GM11168 (cell line): ENCODE measurements around the gene ARHGAP42.

ENCODE experiments used
- in situ Hi-C: fragments of 300-500 bp; cut with MboI; formaldehyde crosslinking; loops from one replicate; pipeline ENCODE4 v1.12.0; 2022; ENCODE audit warnings: low sequenced_read_pairs; ENCODE audit not compliant: unreplicated experiment

ARHGAP42 gene

DNA sequence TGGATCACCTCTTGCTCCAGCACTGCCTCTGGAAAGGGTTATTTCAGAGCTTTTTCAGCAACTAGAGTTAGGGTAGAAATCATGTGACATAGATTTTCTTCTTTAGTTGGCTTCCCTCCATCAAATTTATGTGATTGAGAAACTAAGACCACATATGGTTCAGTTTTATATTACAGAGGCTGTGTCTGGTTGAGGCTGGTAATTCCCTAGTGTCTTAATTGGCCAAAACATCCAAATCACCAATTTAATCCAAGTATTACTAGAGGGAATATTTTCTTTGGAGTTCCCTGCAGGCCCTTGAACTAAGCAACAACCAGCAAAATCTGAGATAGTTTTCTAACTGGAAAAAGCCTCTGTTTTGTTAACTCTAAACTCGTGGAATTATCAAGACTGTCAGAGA, 136.3 kb downstream of the ARHGAP42 start:
- in situ Hi-C loops, result no loop called here

GRCh38 chr11:100824041-100824809, 137.1 kb downstream of the ARHGAP42 start:
- in situ Hi-C loops, result no loop called here

DNA sequence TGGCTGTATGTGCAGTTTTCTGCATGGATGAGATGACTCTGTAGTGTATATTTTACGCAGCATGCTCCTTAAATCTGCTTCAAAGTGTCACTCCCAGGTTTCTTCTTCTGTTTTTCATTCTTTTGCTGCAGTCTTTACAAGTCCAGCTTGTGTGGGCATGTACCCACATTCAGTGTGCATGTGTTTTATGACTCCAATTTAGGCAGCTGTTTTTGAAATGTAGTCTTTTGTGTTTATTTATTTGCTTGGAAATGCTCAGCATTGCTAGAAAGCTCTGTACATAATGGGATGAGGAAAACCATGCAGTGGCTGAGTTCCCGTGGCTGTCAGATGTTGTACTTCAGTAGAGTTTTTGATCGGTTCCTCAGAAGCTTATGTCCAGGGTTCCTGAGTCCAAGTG, 138.5 kb downstream of the ARHGAP42 start:
- in situ Hi-C loops, result no loop called here

DNA sequence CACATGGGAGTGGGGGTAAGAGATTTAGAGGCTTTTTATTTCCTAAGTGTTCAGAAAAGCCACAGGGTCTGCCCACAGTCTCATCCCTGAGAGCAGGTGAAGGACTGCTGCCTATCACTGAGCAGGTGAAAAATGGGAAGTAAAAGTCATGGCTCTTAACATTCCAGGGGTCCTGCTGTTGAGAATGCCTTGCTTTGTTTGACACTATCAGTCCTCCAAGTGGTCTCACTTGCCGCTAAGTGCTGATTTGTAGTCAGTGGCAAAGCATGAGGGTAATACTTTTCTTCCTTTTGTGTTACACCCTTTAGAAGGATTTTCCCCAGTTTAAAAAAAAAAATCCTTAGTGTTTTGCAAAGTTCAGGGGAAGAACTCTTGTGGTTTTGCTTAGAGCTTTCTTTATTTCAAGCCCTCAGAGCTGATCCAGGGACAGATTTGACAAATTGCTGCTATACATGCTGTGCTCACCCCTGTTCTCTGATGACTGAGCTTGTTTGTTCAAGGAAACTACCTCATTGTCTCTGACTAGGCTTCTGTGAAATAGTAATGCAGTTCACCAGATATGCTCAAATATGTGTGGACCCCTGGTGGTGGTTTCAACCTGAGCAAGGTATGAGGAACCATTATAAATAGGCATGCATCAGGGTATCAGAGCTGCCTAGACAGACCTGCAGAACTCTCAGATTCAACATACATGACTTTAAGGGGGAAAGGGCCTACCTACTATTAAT, 141.0 kb downstream of the ARHGAP42 start:
- in situ Hi-C loops, result no loop called here

- in situ Hi-C loops, result no loop called here
Observed at GRCh38 chr11:100830274-100830673, 143.2 kb downstream of the ARHGAP42 start.

DNA sequence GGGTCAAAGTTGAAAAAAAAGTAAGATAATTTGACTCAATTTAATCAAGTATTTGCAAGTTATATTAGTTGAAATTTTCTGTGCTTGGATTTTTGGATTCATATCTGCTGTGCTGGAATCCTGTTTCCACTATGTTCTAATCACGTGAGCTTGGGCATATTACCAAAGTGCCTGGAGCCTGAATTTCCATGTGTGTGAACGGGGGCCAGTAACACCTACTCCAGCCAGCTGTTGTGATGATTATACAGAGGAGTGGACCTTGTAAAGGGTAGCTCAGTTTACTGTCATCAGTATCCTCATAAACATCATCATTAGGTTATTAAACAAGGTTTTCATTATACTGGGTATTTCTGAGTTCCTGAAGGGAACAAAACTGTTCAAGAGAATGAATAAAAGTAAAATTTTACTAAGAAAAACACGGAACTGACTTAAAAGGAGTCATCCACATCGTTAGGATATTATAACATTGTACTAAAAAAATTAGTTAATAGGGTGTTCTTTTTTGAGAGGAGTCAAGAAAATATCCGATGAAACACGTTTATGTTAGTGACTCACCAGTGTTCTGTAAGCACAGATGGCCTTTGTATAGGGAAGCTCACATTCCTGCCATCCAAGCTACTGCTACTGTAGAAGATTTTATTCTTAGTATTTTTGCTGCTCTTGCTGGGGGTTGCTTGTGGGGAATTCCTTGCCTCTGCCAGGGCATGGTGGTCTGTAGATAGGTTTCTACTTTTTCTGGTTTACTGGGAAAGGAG, 144.1 kb downstream of the ARHGAP42 start:
- in situ Hi-C loops, result no loop called here

DNA sequence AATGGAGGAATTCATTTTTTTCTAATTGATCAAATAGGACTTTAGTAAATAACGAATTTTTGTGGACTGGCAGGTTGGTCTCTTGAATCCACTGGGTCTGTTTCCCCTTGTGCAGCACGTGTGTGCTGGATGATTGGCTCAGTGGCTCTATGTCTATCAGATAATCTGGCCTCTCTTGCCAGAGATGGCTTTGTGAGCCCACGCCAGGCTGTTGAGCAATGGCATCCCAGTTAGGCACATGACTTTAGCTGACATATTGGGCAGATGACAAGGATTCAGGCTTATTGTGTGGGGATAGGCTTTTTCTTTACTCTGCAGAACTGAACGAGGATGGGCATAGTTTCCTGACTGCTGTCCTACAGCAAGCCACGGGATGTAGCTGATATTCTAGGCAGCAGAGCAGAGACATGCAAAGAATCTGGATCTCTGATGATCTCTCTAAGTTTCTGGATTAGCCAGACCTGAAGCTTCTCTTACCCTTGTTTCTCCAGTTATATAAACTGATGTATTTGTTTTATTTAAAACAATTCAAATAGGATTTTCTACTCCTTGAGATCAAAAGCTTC, 144.9 kb downstream of the ARHGAP42 start:
- in situ Hi-C loops, result no loop called here

GRCh38 chr11:100832829-100833228, 145.7 kb downstream of the ARHGAP42 start:
- in situ Hi-C loops, result no loop called here

DNA sequence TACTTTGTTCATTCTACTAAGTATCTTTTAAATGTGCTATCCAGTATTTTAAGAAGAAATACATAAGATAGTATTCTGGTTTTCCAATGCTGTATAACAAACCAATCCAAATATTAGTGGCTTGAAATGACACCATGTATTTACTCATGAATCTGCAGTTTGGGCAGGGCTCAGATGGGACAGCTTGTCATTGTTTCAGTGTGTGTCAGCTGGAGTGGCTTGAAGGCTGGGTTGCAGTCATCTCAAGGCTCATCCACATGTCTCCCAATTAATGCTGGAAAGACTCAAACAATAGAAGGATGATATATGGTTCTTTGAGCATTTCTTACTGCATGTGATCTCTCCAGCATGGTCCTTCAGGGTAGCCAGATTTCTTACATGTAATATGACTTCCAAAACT, 146.2 kb downstream of the ARHGAP42 start:
- in situ Hi-C loops, result no loop called here

DNA sequence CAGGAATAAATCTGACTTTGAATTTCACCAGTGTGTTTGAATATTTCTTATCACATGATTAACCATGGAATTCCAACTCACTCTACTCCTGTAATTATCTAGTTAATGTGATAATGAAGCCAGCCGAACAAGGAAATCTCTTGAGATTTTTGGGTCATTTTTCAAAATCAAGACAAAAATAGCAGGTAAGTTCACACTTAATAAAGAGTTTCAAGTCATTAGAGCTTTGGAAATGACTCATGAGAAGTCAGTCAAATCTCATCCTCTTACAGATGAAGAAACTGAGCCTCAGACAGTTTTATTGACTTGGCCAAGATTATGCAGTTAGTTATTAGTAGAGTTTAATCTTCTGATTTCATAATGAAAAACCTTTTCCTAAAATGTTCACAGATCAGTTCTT, 148.8 kb downstream of the ARHGAP42 start:
- in situ Hi-C loops, result no loop called here

DNA sequence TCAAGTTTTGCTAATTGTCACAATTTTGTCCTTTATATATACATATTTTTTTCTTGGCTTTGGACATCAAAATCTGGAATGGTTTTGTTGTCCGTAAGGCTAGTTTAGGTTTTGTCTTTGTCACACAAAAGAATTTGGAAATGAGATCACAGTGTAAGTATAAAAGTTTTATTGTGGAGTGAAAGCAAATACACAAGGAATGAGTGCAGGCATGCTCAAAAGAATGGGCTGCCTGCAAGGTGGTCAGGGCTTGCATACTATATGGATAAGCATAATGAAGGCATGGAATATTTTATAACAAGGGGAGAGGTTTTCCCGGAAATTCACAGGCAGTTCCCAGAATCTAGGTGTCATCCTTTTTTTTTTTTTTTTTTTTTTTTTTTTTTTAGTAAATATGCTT, 150.2 kb downstream of the ARHGAP42 start:
- in situ Hi-C loops, result no loop called here

DNA sequence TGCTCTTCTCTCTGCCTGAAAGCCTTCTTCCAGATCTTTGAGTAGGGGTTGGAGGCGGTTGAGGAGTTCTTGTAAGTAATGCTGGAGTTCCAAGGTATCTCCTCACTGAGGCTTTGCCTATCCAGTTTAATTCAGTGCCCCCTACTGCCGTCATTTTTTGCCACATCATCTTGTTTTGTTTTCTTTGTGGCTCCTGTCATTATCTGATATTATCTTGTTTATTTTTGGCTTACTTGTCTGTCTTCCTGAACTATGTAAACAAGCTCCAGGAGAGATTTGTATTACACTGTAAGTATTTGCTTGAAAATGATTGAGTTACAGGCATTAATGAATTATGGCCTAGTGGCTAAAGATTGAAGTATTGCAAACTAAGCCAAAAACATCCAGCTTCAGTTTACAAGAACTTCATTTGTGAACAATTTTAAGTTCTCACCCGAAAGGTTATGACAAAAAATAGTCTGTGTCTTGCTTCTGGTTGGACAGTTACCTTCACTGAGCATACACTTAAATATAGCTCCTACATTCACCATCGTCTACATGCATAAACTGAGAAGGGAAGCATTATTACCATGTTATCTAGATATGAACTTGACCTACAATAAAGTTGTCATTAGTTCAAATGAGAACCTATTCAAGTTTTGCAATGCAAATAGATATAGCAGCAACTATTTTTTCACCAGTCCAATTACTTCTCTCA, 154.8 kb downstream of the ARHGAP42 start:
- in situ Hi-C loops, result no loop called here

GRCh38 chr11:100847696-100848216, 160.7 kb downstream of the ARHGAP42 start:
- in situ Hi-C loops, result no loop called here

GRCh38 chr11:100849009-100849900, 162.2 kb downstream of the ARHGAP42 start:
- in situ Hi-C loops, result no loop called here

- in situ Hi-C loops, result loop anchor here (10.0 kb wide), 1 partner anchor 255 kb away; no protein-coding TSS in a partner anchor
Observed at GRCh38 chr11:100849901-100850235, 162.8 kb downstream of the ARHGAP42 start.

GRCh38 chr11:100851147-100851546, 164.1 kb downstream of the ARHGAP42 start:
- in situ Hi-C loops, result loop anchor here (10.0 kb wide), 1 partner anchor 256 kb away; no protein-coding TSS in a partner anchor

DNA sequence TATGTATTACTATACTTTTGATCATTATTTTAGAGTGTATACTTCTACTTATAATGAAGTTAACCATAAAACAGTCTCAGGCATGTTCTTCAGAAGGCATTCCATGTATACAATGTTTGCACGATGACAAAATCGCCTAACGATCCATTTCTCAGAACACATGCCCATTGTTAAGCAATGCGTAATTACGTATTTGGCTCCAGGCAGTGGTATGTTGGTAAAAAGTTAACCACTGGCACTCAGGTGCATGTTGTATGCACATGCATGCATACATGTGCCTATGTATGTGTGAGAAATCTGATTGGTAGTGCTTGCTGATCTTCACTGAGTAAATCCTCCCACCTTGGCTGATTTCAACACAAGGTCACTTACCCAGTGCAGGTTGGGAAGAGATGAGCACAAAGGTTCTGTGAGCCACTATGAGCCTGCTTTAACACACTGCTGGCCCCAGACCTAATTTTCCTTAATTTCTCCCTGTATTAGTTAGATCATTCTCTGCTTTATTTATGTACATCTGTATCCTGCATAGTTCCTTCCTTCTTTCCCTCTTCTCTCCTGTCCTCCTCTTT, 164.6 kb downstream of the ARHGAP42 start:
- in situ Hi-C loops, result loop anchor here (10.0 kb wide), 1 partner anchor 257 kb away; no protein-coding TSS in a partner anchor

DNA sequence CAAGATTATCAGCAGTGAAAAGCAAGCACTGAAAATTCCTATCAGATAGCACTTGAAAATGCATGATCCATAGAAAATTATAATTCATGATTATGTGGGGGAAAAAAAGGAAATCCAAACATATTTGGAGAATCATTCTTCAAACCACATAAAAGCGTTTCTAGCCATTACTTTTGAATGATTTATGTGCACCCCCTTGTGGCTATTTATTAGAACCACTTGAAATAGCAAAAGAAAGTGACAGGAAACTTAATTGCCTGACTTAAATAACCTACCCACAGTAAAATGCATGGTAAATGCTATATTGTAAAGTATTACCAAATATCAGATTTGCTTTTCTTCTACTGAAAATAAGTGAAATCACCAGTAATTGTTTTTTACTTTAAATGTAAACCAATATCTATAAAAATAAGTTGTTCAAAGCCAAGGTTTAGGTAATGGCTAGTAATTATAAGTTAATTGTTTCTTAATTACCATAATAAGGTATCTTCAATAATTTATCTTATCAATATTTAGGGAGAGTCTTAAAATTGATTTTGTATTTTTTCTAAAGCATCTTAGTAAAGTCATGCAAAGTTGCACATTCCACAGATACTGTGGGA, 168.5 kb downstream of the ARHGAP42 start:
- in situ Hi-C loops, result loop anchor here (5.0 to 10.0 kb wide), 2 partner anchors 77 to 261 kb away; no protein-coding TSS in a partner anchor
